ENCODE data around the gene DENND4A. TPM values are rescaled to one million over a fixed set of nuclear protein-coding genes. Genes with fewer than 3 reads are reported as not detected.

Gene DENND4A
- total and polyA plus RNA-seq, 10 of the 15 experiments (the other 5 are each of a cell fraction or from before 2014, with no cell fraction given) = 14.2 to 81.8 (median 34.1) TPM

DNA sequence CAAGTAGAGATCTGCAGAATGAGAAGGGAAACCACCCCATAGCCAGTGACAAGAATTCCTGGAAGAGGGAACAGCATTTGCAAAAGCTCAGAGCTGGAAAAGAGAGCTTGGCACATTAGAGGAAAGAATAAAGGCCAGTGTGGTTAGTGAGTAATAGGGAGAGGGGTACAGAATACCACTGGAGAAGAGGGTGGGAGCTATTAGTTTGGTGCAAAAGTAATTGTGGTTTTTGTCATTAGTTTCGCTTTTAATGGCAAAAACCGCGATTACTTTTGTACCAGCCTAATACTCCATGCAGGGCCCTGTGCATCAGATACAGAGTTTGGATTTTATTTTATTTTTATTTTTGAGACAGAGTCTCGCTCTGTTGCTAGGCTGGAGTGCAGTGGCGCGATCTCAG, 160.6 kb downstream of the DENND4A start (continued):
- TF ChIP-seq ZNF384 (IDR thresholded peaks at IDR 0.05; ENCODE audit: borderline replicate concordance, low read depth, low read length) (no peak), ATF2 (IDR thresholded peaks at IDR 0.05; ENCODE audit: low read length) (no peak), LARP7 (IDR thresholded peaks at IDR 0.05) (no peak), NKRF (conservative IDR thresholded peaks at IDR 0.05) (no peak), NFXL1 (IDR thresholded peaks at IDR 0.05; ENCODE audit: borderline replicate concordance) (no peak), HDAC2 (IDR thresholded peaks at IDR 0.05) (no peak), MXI1 (IDR thresholded peaks at IDR 0.05; ENCODE audit: low read depth, low read length) (no peak), CUX1 (IDR thresholded peaks at IDR 0.05; ENCODE audit: insufficient replicate concordance, low read depth, low read length) (no peak), TARDBP (IDR thresholded peaks at IDR 0.05; ENCODE audit: borderline replicate concordance) (no peak), ZNF274 (IDR thresholded peaks at IDR 0.05; ENCODE audit: insufficient read depth, insufficient read length) (no peak), MTA3 (IDR thresholded peaks at IDR 0.05; ENCODE audit: borderline replicate concordance, low read length) (0 out of 2 replicates have a peak, but pooled peaks have one; percentile 61), SMAD1 (IDR thresholded peaks at IDR 0.05; ENCODE audit: low read depth, partially characterized antibody) (no peak), SMAD5 (IDR thresholded peaks at IDR 0.05; ENCODE audit: low read depth) (no peak), IKZF2 (IDR thresholded peaks at IDR 0.05) (peak; percentile 88 to 91)
- TF ChIP-seq, protein P1, sequence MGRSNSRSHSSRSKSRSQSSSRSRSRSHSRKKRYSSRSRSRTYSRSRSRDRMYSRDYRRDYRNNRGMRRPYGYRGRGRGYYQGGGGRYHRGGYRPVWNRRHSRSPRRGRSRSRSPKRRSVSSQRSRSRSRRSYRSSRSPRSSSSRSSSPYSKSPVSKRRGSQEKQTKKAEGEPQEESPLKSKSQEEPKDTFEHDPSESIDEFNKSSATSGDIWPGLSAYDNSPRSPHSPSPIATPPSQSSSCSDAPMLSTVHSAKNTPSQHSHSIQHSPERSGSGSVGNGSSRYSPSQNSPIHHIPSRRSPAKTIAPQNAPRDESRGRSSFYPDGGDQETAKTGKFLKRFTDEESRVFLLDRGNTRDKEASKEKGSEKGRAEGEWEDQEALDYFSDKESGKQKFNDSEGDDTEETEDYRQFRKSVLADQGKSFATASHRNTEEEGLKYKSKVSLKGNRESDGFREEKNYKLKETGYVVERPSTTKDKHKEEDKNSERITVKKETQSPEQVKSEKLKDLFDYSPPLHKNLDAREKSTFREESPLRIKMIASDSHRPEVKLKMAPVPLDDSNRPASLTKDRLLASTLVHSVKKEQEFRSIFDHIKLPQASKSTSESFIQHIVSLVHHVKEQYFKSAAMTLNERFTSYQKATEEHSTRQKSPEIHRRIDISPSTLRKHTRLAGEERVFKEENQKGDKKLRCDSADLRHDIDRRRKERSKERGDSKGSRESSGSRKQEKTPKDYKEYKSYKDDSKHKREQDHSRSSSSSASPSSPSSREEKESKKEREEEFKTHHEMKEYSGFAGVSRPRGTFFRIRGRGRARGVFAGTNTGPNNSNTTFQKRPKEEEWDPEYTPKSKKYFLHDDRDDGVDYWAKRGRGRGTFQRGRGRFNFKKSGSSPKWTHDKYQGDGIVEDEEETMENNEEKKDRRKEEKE (IDR thresholded peaks at IDR 0.05) = no peak
- TF ChIP-seq, protein P2, sequence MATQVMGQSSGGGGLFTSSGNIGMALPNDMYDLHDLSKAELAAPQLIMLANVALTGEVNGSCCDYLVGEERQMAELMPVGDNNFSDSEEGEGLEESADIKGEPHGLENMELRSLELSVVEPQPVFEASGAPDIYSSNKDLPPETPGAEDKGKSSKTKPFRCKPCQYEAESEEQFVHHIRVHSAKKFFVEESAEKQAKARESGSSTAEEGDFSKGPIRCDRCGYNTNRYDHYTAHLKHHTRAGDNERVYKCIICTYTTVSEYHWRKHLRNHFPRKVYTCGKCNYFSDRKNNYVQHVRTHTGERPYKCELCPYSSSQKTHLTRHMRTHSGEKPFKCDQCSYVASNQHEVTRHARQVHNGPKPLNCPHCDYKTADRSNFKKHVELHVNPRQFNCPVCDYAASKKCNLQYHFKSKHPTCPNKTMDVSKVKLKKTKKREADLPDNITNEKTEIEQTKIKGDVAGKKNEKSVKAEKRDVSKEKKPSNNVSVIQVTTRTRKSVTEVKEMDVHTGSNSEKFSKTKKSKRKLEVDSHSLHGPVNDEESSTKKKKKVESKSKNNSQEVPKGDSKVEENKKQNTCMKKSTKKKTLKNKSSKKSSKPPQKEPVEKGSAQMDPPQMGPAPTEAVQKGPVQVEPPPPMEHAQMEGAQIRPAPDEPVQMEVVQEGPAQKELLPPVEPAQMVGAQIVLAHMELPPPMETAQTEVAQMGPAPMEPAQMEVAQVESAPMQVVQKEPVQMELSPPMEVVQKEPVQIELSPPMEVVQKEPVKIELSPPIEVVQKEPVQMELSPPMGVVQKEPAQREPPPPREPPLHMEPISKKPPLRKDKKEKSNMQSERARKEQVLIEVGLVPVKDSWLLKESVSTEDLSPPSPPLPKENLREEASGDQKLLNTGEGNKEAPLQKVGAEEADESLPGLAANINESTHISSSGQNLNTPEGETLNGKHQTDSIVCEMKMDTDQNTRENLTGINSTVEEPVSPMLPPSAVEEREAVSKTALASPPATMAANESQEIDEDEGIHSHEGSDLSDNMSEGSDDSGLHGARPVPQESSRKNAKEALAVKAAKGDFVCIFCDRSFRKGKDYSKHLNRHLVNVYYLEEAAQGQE (IDR thresholded peaks at IDR 0.05; ENCODE audit: low read depth, low read length) = no peak

Measured in GM12878 (cell line).